Prostate gland (tissue), 2 donors: ENCODE measurements around the gene SURF1.

Experiments used
- POLR2A ChIP-seq: fragments of 450-650 bp; IDR thresholded peaks from one replicate; pipeline ENCODE4 v1.6.1; 2016; ENCODE audit warnings: antibody characterized with exemption, mild to moderate bottlenecking
- POLR2AphosphoS5 ChIP-seq: sonication (generic); formaldehyde crosslinking; IDR thresholded peaks from one replicate; pipeline ENCODE4 v1.6.1; 2017; ENCODE audit warnings: antibody characterized with exemption
- TF ChIP-seq, protein P1 (sequence below), 4 experiments: fragments of 200-600 bp in 2 of 4; fragments of 450-650 bp in 2 of 4; sonication (generic) in 2 of 4; IDR thresholded peaks; 1 replicate in 3 of 4; 2 replicates in 1 of 4; pipeline ENCODE4 v1.5.1; 2016 to 2019; ENCODE audit warnings: antibody characterized with exemption in 4 of 4, mild to moderate bottlenecking in 2 of 4, moderate library complexity in 2 of 4

DNA sequence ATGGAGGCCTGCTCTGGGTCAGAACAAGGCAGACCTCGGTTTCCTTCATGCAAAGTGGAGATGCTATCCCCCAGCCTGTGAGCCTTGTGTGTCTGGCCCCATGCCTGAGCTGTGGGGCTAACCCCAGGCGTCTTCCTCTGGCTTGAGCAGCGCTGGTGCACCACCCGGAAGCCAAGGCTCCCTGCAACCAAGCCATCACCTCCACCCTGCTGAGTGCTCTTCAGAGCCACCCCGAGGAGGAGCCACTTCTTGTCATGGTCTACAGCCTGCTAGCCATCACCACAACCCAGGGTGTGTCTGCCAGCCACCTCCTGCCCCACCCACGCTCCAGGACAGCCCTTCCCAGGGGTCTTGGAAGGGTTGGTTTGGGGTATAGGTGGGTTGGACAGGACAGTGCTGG, 45.3 kb upstream of the SURF1 start:
- TF ChIP-seq, protein P1, sequence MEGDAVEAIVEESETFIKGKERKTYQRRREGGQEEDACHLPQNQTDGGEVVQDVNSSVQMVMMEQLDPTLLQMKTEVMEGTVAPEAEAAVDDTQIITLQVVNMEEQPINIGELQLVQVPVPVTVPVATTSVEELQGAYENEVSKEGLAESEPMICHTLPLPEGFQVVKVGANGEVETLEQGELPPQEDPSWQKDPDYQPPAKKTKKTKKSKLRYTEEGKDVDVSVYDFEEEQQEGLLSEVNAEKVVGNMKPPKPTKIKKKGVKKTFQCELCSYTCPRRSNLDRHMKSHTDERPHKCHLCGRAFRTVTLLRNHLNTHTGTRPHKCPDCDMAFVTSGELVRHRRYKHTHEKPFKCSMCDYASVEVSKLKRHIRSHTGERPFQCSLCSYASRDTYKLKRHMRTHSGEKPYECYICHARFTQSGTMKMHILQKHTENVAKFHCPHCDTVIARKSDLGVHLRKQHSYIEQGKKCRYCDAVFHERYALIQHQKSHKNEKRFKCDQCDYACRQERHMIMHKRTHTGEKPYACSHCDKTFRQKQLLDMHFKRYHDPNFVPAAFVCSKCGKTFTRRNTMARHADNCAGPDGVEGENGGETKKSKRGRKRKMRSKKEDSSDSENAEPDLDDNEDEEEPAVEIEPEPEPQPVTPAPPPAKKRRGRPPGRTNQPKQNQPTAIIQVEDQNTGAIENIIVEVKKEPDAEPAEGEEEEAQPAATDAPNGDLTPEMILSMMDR (IDR thresholded peaks at IDR 0.05): no peak
- TF ChIP-seq POLR2AphosphoS5: no peak
- TF ChIP-seq POLR2A: no peak
